HEK293 (cell line): ENCODE data around the gene LRFN3.
A peak's percentile ranks its signal among the peaks of the same experiment; 100 is the strongest.

Experiments used
- BCL11A ChIP-seq: fragments of 450-650 bp; formaldehyde crosslinking; IDR thresholded peaks from 2 replicates; pipeline ENCODE4 v1.5.1; 2016; ENCODE audit warnings: low read depth, missing biosample characterization, missing genetic modification characterization
- FEZF1 ChIP-seq: fragments of 450-650 bp; formaldehyde crosslinking; IDR thresholded peaks from 2 replicates; pipeline ENCODE4 v1.5.1; 2016; ENCODE audit warnings: missing biosample characterization, missing genetic modification characterization
- HOXA7 ChIP-seq: sonication (generic); formaldehyde crosslinking; IDR thresholded peaks from 2 replicates; pipeline ENCODE4 v1.8.1; 2022; ENCODE audit warnings: missing genetic modification reagents, borderline replicate concordance
- HOXC10 ChIP-seq: sonication (generic); formaldehyde crosslinking; IDR thresholded peaks from 2 replicates; pipeline ENCODE4 v1.8.1; 2023; ENCODE audit warnings: mild to moderate bottlenecking, missing genetic modification reagents
- KLF16 ChIP-seq: fragments of 450-650 bp; formaldehyde crosslinking; IDR thresholded peaks from 2 replicates; pipeline ENCODE4 v1.5.1; 2017; ENCODE audit warnings: missing biosample characterization, missing genetic modification characterization
- ZFHX2 ChIP-seq: fragments of 450-650 bp; formaldehyde crosslinking; conservative IDR thresholded peaks from 2 replicates; pipeline ENCODE4 v1.5.1; 2016; ENCODE audit warnings: missing biosample characterization, missing genetic modification characterization
- ZNF138 ChIP-seq: fragments of 450-650 bp; formaldehyde crosslinking; IDR thresholded peaks from 2 replicates; pipeline ENCODE4 v1.5.1; 2016; ENCODE audit warnings: missing biosample characterization, missing genetic modification characterization, borderline replicate concordance
- ZNF324 ChIP-seq: fragments of 450-650 bp; formaldehyde crosslinking; IDR thresholded peaks from 2 replicates; pipeline ENCODE4 v1.5.1; 2016; ENCODE audit warnings: missing biosample characterization, missing genetic modification characterization
- ZNF335 ChIP-seq: fragments of 450-650 bp; formaldehyde crosslinking; conservative IDR thresholded peaks from 2 replicates; pipeline ENCODE4 v1.5.1; 2016; ENCODE audit warnings: missing biosample characterization, missing genetic modification characterization
- ZNF423 ChIP-seq: fragments of 450-650 bp; formaldehyde crosslinking; IDR thresholded peaks from 2 replicates; pipeline ENCODE4 v1.5.1; 2016; ENCODE audit warnings: missing biosample characterization, missing genetic modification characterization
- ZNF426 ChIP-seq: fragments of 450-650 bp; formaldehyde crosslinking; IDR thresholded peaks from 2 replicates; pipeline ENCODE4 v1.5.1; 2017; ENCODE audit warnings: missing biosample characterization, missing genetic modification characterization, mild to moderate bottlenecking, inconsistent platforms, moderate library complexity
- ZNF501 ChIP-seq: fragments of 450-650 bp; formaldehyde crosslinking; IDR thresholded peaks from 2 replicates; pipeline ENCODE4 v1.5.1; 2016; ENCODE audit warnings: missing biosample characterization, missing genetic modification characterization
- ZNF521 ChIP-seq: fragments of 450-650 bp; formaldehyde crosslinking; IDR thresholded peaks from 2 replicates; pipeline ENCODE4 v1.5.1; 2017; ENCODE audit warnings: missing biosample characterization, mild to moderate bottlenecking, missing genetic modification characterization
- ZNF529 ChIP-seq: fragments of 450-650 bp; formaldehyde crosslinking; IDR thresholded peaks from 2 replicates; pipeline ENCODE4 v1.5.1; 2017; ENCODE audit warnings: missing genetic modification characterization, missing biosample characterization; ENCODE audit not compliant: insufficient replicate concordance
- ZNF670 ChIP-seq: fragments of 450-650 bp; formaldehyde crosslinking; IDR thresholded peaks from 2 replicates; pipeline ENCODE4 v1.5.1; 2016; ENCODE audit warnings: missing biosample characterization, missing genetic modification characterization, low read depth
- ZNF677 ChIP-seq: fragments of 450-650 bp; IDR thresholded peaks from 2 replicates; pipeline ENCODE4 v1.5.0; 2018; ENCODE audit warnings: missing biosample characterization, mild to moderate bottlenecking, missing genetic modification characterization, moderate library complexity
- ZXDB ChIP-seq: fragments of 450-650 bp; formaldehyde crosslinking; IDR thresholded peaks from 2 replicates; pipeline ENCODE4 v1.5.1; 2016; ENCODE audit warnings: missing biosample characterization, missing genetic modification characterization
- TF ChIP-seq, protein P1 (sequence below): fragments of 450-650 bp; formaldehyde crosslinking; IDR thresholded peaks from 2 replicates; pipeline ENCODE4 v1.5.1; 2016; ENCODE audit warnings: missing biosample characterization, missing genetic modification characterization
- TF ChIP-seq, protein P2 (sequence below): fragments of 450-650 bp; formaldehyde crosslinking; conservative IDR thresholded peaks from 2 replicates; pipeline ENCODE4 v1.5.1; 2016; ENCODE audit warnings: low read depth, missing biosample characterization, missing genetic modification characterization
- TF ChIP-seq, protein P3 (sequence below): fragments of 450-650 bp; formaldehyde crosslinking; IDR thresholded peaks from 2 replicates; pipeline ENCODE4 v1.5.1; 2017; ENCODE audit warnings: missing biosample characterization, missing genetic modification characterization
- TF ChIP-seq, protein P4 (sequence below): fragments of 450-650 bp; formaldehyde crosslinking; IDR thresholded peaks from 2 replicates; pipeline ENCODE4 v1.5.1; 2016; ENCODE audit warnings: missing biosample characterization, missing genetic modification characterization
- TF ChIP-seq, protein P5 (sequence below): fragments of 450-650 bp; formaldehyde crosslinking; IDR thresholded peaks from 2 replicates; pipeline ENCODE4 v1.5.1; 2016; ENCODE audit warnings: missing biosample characterization, missing genetic modification characterization
- TF ChIP-seq, protein P6 (sequence below): IDR thresholded peaks from 2 replicates; pipeline ENCODE4 v1.6.1; 2011; ENCODE audit warnings: mild to moderate bottlenecking, low read depth, low read length, borderline replicate concordance

Gene LRFN3

DNA sequence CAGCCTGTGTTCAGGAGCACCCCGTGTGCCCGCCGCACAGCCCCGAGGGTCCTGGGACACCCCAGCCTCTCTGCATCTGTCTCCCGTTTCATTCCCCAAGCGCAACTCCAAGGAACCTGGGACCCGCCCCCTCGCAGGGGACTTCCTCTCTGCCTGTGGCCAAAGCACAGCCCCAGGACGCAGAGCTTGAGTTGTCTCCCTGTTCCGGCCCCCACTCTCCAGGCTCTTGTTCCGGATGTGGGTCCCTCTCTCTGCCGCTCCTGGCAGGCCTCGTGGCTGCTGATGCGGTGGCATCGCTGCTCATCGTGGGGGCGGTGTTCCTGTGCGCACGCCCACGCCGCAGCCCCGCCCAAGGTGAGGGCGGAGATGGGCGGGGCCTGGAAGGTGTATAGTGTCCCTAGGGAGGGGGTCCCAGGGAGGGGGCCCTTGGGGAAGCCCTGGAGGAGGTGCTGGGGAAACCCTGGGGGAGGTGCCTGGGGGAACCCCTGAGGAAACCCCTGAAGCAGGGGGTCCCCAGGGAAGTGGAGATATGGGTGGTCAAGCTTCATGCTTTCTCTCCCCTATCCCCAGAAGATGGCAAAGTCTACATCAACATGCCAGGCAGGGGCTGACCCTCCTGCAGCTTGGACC lies 32.5 kb upstream of the LRFN3 start (continued):
- TF ChIP-seq, protein P1, sequence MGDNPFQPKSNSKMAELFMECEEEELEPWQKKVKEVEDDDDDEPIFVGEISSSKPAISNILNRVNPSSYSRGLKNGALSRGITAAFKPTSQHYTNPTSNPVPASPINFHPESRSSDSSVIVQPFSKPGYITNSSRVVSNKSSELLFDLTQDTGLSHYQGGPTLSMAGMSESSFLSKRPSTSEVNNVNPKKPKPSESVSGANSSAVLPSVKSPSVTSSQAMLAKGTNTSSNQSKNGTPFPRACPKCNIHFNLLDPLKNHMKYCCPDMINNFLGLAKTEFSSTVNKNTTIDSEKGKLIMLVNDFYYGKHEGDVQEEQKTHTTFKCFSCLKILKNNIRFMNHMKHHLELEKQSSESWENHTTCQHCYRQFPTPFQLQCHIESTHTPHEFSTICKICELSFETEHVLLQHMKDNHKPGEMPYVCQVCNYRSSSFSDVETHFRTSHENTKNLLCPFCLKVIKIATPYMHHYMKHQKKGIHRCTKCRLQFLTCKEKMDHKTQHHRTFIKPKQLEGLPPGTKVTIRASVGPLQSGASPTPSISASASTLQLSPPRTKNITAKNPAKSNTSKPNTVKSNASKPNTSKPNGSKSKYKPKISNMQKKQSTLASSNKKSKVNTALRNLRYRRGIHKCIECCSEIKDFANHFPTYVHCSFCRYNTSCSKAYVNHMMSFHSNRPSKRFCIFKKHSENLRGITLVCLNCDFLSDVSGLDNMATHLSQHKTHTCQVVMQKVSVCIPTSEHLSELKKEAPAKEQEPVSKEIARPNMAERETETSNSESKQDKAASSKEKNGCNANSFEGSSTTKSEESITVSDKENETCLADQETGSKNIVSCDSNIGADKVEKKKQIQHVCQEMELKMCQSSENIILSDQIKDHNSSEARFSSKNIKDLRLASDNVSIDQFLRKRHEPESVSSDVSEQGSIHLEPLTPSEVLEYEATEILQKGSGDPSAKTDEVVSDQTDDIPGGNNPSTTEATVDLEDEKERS (tag by site-specific recombination): no peak
- no peak for TF ChIP-seq ZNF138
- TF ChIP-seq, protein P2, sequence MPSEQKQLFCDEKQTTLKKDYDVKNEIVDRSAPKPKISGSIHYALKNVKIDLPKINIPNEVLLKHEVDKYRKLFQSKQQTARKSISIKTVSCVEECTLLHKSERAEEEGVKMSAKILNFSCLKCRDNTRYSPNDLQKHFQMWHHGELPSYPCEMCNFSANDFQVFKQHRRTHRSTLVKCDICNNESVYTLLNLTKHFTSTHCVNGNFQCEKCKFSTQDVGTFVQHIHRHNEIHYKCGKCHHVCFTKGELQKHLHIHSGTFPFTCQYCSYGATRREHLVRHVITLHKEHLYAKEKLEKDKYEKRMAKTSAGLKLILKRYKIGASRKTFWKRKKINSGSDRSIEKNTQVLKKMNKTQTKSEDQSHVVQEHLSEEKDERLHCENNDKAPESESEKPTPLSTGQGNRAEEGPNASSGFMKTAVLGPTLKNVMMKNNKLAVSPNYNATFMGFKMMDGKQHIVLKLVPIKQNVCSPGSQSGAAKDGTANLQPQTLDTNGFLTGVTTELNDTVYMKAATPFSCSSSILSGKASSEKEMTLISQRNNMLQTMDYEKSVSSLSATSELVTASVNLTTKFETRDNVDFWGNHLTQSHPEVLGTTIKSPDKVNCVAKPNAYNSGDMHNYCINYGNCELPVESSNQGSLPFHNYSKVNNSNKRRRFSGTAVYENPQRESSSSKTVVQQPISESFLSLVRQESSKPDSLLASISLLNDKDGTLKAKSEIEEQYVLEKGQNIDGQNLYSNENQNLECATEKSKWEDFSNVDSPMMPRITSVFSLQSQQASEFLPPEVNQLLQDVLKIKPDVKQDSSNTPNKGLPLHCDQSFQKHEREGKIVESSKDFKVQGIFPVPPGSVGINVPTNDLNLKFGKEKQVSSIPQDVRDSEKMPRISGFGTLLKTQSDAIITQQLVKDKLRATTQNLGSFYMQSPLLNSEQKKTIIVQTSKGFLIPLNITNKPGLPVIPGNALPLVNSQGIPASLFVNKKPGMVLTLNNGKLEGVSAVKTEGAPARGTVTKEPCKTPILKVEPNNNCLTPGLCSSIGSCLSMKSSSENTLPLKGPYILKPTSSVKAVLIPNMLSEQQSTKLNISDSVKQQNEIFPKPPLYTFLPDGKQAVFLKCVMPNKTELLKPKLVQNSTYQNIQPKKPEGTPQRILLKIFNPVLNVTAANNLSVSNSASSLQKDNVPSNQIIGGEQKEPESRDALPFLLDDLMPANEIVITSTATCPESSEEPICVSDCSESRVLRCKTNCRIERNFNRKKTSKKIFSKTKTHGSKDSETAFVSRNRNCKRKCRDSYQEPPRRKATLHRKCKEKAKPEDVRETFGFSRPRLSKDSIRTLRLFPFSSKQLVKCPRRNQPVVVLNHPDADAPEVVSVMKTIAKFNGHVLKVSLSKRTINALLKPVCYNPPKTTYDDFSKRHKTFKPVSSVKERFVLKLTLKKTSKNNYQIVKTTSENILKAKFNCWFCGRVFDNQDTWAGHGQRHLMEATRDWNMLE: peak; percentile 65; the same call in 1 of the 2 replicates
- peak; percentile 94 for TF ChIP-seq ZXDB
- TF ChIP-seq ZNF423: peak; percentile 81
- 0 out of 2 replicates have a peak, but pooled peaks have one; percentile 5 for TF ChIP-seq FEZF1
- TF ChIP-seq, protein P3, sequence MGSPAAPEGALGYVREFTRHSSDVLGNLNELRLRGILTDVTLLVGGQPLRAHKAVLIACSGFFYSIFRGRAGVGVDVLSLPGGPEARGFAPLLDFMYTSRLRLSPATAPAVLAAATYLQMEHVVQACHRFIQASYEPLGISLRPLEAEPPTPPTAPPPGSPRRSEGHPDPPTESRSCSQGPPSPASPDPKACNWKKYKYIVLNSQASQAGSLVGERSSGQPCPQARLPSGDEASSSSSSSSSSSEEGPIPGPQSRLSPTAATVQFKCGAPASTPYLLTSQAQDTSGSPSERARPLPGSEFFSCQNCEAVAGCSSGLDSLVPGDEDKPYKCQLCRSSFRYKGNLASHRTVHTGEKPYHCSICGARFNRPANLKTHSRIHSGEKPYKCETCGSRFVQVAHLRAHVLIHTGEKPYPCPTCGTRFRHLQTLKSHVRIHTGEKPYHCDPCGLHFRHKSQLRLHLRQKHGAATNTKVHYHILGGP (tag by site-specific recombination): no peak
- no peak for TF ChIP-seq ZNF426 (tag by site-specific recombination)
- TF ChIP-seq ZNF529: no peak
- peak; percentile 62; the same call in 1 of the 2 replicates for TF ChIP-seq ZNF324
- no peak for TF ChIP-seq ZNF521 (tag by site-specific recombination)
- TF ChIP-seq, protein P4, sequence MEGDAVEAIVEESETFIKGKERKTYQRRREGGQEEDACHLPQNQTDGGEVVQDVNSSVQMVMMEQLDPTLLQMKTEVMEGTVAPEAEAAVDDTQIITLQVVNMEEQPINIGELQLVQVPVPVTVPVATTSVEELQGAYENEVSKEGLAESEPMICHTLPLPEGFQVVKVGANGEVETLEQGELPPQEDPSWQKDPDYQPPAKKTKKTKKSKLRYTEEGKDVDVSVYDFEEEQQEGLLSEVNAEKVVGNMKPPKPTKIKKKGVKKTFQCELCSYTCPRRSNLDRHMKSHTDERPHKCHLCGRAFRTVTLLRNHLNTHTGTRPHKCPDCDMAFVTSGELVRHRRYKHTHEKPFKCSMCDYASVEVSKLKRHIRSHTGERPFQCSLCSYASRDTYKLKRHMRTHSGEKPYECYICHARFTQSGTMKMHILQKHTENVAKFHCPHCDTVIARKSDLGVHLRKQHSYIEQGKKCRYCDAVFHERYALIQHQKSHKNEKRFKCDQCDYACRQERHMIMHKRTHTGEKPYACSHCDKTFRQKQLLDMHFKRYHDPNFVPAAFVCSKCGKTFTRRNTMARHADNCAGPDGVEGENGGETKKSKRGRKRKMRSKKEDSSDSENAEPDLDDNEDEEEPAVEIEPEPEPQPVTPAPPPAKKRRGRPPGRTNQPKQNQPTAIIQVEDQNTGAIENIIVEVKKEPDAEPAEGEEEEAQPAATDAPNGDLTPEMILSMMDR (tag by site-specific recombination): peak; percentile 75; the same call in 1 of the 2 replicates
- TF ChIP-seq HOXA7: no peak
- TF ChIP-seq HOXC10 (CRISPR knock-in tag): no peak
- TF ChIP-seq, protein P5, sequence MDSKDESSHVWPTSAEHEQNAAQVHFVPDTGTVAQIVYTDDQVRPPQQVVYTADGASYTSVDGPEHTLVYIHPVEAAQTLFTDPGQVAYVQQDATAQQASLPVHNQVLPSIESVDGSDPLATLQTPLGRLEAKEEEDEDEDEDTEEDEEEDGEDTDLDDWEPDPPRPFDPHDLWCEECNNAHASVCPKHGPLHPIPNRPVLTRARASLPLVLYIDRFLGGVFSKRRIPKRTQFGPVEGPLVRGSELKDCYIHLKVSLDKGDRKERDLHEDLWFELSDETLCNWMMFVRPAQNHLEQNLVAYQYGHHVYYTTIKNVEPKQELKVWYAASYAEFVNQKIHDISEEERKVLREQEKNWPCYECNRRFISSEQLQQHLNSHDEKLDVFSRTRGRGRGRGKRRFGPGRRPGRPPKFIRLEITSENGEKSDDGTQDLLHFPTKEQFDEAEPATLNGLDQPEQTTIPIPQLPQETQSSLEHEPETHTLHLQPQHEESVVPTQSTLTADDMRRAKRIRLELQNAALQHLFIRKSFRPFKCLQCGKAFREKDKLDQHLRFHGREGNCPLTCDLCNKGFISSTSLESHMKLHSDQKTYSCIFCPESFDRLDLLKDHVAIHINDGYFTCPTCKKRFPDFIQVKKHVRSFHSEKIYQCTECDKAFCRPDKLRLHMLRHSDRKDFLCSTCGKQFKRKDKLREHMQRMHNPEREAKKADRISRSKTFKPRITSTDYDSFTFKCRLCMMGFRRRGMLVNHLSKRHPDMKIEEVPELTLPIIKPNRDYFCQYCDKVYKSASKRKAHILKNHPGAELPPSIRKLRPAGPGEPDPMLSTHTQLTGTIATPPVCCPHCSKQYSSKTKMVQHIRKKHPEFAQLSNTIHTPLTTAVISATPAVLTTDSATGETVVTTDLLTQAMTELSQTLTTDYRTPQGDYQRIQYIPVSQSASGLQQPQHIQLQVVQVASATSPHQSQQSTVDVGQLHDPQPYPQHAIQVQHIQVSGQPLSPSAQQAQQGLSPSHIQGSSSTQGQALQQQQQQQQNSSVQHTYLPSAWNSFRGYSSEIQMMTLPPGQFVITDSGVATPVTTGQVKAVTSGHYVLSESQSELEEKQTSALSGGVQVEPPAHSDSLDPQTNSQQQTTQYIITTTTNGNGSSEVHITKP (tag by site-specific recombination): peak; percentile 93
- TF ChIP-seq ZNF501: peak; percentile 95; the same call in 1 of the 2 replicates
- TF ChIP-seq ZNF677 (tag by site-specific recombination): peak; percentile 70
- TF ChIP-seq ZFHX2 (tag by site-specific recombination): peak; percentile 100
- TF ChIP-seq KLF16: peak; percentile 96
- peak; percentile 99 for TF ChIP-seq ZNF335 (tag by site-specific recombination)
- no peak for TF ChIP-seq BCL11A (tag by site-specific recombination)
- TF ChIP-seq, protein P6, sequence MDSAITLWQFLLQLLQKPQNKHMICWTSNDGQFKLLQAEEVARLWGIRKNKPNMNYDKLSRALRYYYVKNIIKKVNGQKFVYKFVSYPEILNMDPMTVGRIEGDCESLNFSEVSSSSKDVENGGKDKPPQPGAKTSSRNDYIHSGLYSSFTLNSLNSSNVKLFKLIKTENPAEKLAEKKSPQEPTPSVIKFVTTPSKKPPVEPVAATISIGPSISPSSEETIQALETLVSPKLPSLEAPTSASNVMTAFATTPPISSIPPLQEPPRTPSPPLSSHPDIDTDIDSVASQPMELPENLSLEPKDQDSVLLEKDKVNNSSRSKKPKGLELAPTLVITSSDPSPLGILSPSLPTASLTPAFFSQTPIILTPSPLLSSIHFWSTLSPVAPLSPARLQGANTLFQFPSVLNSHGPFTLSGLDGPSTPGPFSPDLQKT: no peak
- TF ChIP-seq ZNF670 (tag by site-specific recombination): no peak
